ENCODE results near the gene CKAP2.
"Not testable (repeated sequence)": the region's sequence is repeated elsewhere in the genome, so short reads cannot be mapped to it uniquely, and the experiment has no call there.

CKAP2 gene

DNA sequence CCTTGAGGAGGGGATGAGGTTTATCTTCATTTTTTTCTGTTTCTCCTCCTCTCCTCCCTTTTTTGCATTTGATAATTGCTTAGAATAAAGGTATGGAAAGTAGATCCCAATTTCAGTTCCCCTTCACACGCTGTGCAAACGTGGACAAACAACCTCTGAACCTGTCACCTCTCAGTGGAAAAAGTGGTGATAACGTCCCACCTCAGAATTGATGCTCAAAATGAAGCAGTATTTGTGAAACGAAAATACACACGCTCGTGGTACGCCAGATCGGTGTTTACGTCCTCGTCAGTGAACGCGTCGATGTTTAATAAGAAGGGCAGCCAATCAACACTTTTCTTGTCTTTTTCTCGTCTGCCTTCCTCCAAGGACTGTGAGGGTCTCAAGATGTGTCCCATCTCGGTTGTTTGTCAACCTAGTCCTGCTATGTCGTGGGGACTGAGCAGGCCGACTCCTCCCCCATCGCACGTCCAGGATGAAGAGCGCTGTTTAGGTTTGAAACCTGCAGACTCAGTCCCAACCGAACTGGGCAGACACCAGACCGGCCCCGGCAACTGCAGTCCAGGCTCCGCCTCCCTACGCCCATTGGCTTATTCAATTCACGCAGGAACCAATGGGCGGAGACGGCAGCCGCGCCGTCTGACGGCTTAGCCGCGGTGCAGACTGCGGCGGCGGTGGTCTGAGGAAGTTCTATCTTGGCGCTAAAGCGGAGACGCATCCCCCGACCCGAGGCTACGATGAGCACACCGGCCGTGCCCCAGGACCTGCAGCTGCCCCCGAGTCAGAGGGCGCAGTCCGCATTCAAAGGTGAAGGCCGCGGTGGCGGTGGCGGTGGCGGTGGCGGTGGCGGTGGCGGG lies at the start of gene CKAP2:
TSS of gene CKAP2 (plus strand) at position 659 of the 857 bp plus-strand sequence. CDS start at position 738, 79 bp downstream.
- DNase-seq = peak; percentile 91
- no peaks in the 10 kb centered on the region for H3K9me3 ChIP-seq (ENCODE audit: severe bottlenecking)
- H3K27me3 ChIP-seq (ENCODE audit: insufficient read depth, low read depth, severe bottlenecking) = no peaks in the 10 kb centered on the region
- H3K27ac ChIP-seq = peak within 1 kb of the TSS; percentile 95
- peak within 1 kb of the TSS; percentile 61 for H3K4me3 ChIP-seq (ENCODE audit: low read depth, low read length)
- H3K36me3 ChIP-seq = peaks cover 18% of the 10 kb centered on the region
- TF ChIP-seq CTCF (IDR thresholded peaks at IDR 0.05; ENCODE audit: low read depth, low read length) = no peak

GRCh38 chr13:52405767-52406494 lies 49.3 kb upstream of the CKAP2 start, which contains the start of gene THSD1:
Gene THSD1, minus strand, starts transcription at chr13:52406172. Its CDS starts 3,572 bp downstream, at chr13:52402600.
- no peaks in the 10 kb centered on the region for H3K9me3 ChIP-seq (ENCODE audit: severe bottlenecking)
- no peak within 1 kb of the TSS for H3K27ac ChIP-seq
- H3K36me3 ChIP-seq = no peaks in the 10 kb centered on the region
- H3K4me3 ChIP-seq (ENCODE audit: low read depth, low read length) = peak within 1 kb of the TSS; percentile 65
- DNase-seq = peak; percentile 35
- no peak for TF ChIP-seq CTCF (IDR thresholded peaks at IDR 0.05; ENCODE audit: low read depth, low read length)
- no peaks in the 10 kb centered on the region for H3K27me3 ChIP-seq (ENCODE audit: insufficient read depth, low read depth, severe bottlenecking)

DNA sequence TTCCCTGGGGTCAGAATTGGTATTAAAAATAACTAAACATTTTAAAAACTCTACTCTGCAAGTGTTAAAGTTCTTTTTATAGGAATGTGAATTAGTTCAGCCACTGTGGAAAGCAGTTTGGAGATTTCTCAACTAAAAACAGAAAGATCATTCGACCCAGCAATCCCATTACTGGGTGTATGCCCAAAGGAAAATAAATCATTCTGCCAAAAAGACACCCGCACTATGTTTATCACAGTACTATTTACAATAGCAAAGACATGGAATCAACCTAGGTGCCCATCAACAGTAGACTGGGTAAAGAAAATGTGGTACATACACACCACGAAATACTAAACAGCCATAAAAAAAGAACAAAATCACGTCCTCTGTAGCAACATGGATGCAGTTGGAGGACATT lies 48.6 kb upstream of the CKAP2 start:
- no peak for TF ChIP-seq CTCF (IDR thresholded peaks at IDR 0.05; ENCODE audit: low read depth, low read length)
- H3K4me3 ChIP-seq (ENCODE audit: low read depth, low read length) = no peak overlapping the region
- no peak overlapping the region for H3K27ac ChIP-seq
- no peaks in the 10 kb centered on the region for H3K36me3 ChIP-seq
- no peak for DNase-seq
- H3K9me3 ChIP-seq (ENCODE audit: severe bottlenecking) = no peaks in the 10 kb centered on the region
- H3K27me3 ChIP-seq (ENCODE audit: insufficient read depth, low read depth, severe bottlenecking) = no peaks in the 10 kb centered on the region

DNA sequence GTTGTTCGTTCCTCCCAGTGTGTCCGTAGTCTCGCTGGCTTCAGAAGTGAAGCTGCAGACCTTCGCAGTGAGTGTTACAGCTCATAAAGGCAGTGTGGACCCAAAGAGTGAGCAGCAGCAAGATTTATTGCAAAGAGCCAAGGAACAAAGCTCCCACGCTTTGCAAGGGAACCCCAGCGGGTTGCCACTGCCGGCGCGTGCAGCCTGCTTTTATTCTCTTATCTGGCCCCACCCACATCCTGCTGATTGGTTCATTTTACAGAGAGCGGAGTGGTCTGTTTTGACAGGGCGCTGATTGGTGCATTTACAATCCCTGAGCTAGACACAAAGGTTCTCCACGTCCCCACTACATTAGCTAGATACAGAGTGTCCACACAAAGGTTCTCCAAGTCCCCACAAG lies 47.8 kb upstream of the CKAP2 start:
- not testable (repeated sequence) for DNase-seq; H3K9me3 ChIP-seq (ENCODE audit: severe bottlenecking); H3K27ac ChIP-seq

DNA sequence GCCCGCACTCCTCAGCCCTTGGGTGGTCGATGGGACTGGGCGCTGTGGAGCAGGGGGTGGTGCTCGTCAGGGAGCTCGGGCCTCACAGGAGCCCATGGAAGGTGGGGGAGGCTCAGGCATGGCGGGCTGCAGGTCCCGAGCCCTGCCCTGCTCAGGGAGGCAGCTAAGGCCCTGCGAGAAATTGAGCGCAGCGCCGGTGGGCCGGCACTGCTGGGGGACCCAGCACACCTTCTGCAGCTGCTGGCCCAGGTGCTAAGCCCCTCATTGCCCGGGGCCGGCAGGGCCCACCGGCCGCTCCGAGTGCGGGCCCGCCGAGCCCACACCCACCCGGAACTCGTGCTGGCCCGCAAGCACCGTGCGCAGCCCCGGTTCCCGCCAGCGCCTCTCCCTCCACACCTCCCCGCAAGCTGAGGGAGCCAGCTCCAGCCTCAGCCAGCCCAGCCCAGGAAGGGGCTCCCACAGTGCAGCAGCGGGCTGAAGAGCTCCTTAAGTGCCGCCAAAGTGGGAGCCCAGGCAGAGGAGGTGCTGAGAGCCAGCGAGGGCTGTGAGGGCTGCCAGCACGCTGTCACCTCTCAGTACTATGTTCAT lies 47.1 kb upstream of the CKAP2 start:
- H3K27ac ChIP-seq; H3K27me3 ChIP-seq (ENCODE audit: insufficient read depth, low read depth, severe bottlenecking); H3K9me3 ChIP-seq (ENCODE audit: severe bottlenecking); H3K36me3 ChIP-seq; DNase-seq; H3K4me3 ChIP-seq (ENCODE audit: low read depth, low read length): not testable (repeated sequence)

More for the DNA sequence above, 47.8 kb upstream of the CKAP2 start:
- H3K36me3 ChIP-seq; H3K4me3 ChIP-seq (ENCODE audit: low read depth, low read length); H3K27me3 ChIP-seq (ENCODE audit: insufficient read depth, low read depth, severe bottlenecking): not testable (repeated sequence)

DNA sequence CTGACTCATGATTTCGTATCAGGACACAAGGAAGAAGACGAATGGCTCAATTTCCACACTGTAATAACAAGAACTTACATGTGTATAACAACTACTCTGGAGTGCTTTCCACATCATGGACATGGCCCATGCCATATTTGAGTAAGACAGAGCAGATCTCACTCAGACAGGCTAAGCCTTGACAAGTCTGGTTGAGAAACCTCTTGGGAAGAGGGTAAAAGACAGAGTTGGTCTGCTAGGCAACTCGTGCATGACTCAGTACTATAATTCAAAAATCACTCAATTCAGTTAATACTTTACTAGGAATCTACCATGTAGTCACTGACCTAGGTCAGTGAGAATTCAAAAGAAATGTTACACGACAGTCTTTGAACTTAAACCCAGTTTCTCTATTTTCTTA lies 43.6 kb upstream of the CKAP2 start:
- no peaks in the 10 kb centered on the region for H3K27me3 ChIP-seq (ENCODE audit: insufficient read depth, low read depth, severe bottlenecking)
- TF ChIP-seq CTCF (IDR thresholded peaks at IDR 0.05; ENCODE audit: low read depth, low read length) = no peak
- H3K36me3 ChIP-seq = no peaks in the 10 kb centered on the region
- no peaks in the 10 kb centered on the region for H3K9me3 ChIP-seq (ENCODE audit: severe bottlenecking)
- no peak for DNase-seq
- no peak overlapping the region for H3K27ac ChIP-seq
- no peak overlapping the region for H3K4me3 ChIP-seq (ENCODE audit: low read depth, low read length)
